SK-N-MC (cell line): Measurements from ENCODE around the gene NPC1.

Experiments
- DNase-seq: peaks from one replicate; pipeline ENCODE4 v3.0.0-alpha.2; 2011; ENCODE audit warnings: low read depth, low spot score
- H3K27ac ChIP-seq: fragments of 200-600 bp; sonication (generic); 2 replicates; pipeline ENCODE4 v1.5.1; 2016; ENCODE audit warnings: mixed run types
- H3K36me3 ChIP-seq: fragments of 200-600 bp; sonication (generic); 2 replicates; pipeline ENCODE4 v1.6.1; 2017; ENCODE audit warnings: antibody characterized with exemption, low read length, mixed read lengths; ENCODE audit not compliant: insufficient read depth
- H3K4me3 ChIP-seq: fragments of 200-600 bp; sonication (generic); 2 replicates; pipeline ENCODE4 v1.5.1; 2016
- H3K9ac ChIP-seq: fragments of 200-600 bp; sonication (generic); 2 replicates; pipeline ENCODE4 v1.8.0; 2017; ENCODE audit warnings: mixed run types, mixed read lengths; ENCODE audit not compliant: insufficient read length
- H3K9me3 ChIP-seq: fragments of 200-600 bp; sonication (generic); 2 replicates; pipeline ENCODE4 v1.6.1; 2017; ENCODE audit warnings: low read depth, mild to moderate bottlenecking, antibody characterized with exemption, low read length, moderate library complexity, mixed read lengths
- EZH2 ChIP-seq: fragments of 200-600 bp; sonication (generic); IDR thresholded peaks from one replicate; pipeline ENCODE4 v1.6.1; 2017; ENCODE audit warnings: antibody characterized with exemption
- FOXP2 ChIP-seq: optimal IDR thresholded peaks from 2 replicates; pipeline ENCODE3; 2011; ENCODE audit warnings: mild to moderate bottlenecking, moderate library complexity; ENCODE audit not compliant: insufficient read depth; ENCODE audit errors: extremely low read length, control extremely low read depth
- POLR2AphosphoS5 ChIP-seq: IDR thresholded peaks from 2 replicates; pipeline ENCODE4 v1.6.1; 2012; ENCODE audit warnings: mild to moderate bottlenecking, low read depth, low read length, borderline replicate concordance

Gene NPC1

GRCh38 chr18:23487738-23488570 is 98.4 kb downstream of the NPC1 start:
- DNase-seq: no peak
- H3K9ac ChIP-seq: no peak overlapping the region
- no peak overlapping the region for H3K4me3 ChIP-seq
- no peaks in the 10 kb centered on the region for H3K9me3 ChIP-seq
- TF ChIP-seq POLR2AphosphoS5 (no peak), EZH2 (no peak), FOXP2 (no peak)
- no peak overlapping the region for H3K27ac ChIP-seq
- H3K36me3 ChIP-seq: no peaks in the 10 kb centered on the region

GRCh38 chr18:23485386-23485785 is 100.9 kb downstream of the NPC1 start:
- H3K27ac ChIP-seq: no peak overlapping the region
- H3K9me3 ChIP-seq: no peaks in the 10 kb centered on the region
- H3K4me3 ChIP-seq: no peak overlapping the region
- DNase-seq: no peak
- H3K36me3 ChIP-seq: peaks cover 11% of the 10 kb centered on the region
- no peak for TF ChIP-seq FOXP2
- TF ChIP-seq POLR2AphosphoS5: no peak
- no peak for TF ChIP-seq EZH2
- no peak overlapping the region for H3K9ac ChIP-seq

- no peak for DNase-seq
- no peak overlapping the region for H3K27ac ChIP-seq
- H3K4me3 ChIP-seq: no peak overlapping the region
- H3K36me3 ChIP-seq: peaks cover 18% of the 10 kb centered on the region
- H3K9ac ChIP-seq: no peak overlapping the region
- no peak for TF ChIP-seq FOXP2
- H3K9me3 ChIP-seq: no peaks in the 10 kb centered on the region
Observed at GRCh38 chr18:23484561-23485182, 101.6 kb downstream of the NPC1 start.
